Suprapubic skin (tissue), 4 donors: ENCODE data around the gene PTBP1.

Source experiments
- EP300 ChIP-seq: sonication (generic); formaldehyde crosslinking; IDR thresholded peaks from one replicate; pipeline ENCODE4 v1.6.1; 2017; ENCODE audit warnings: antibody characterized with exemption
- POLR2AphosphoS5 ChIP-seq, 3 donors: sonication (generic); formaldehyde crosslinking; IDR thresholded peaks; one replicate each; pipeline ENCODE4 v1.6.1; 2017; ENCODE audit warnings: antibody characterized with exemption in 3 of 3
- TF ChIP-seq, protein P1 (sequence below), 2 donors: fragments of 200-600 bp in 1 of 2; fragments of 450-650 bp in 1 of 2; sonication (generic) in 1 of 2; IDR thresholded peaks; one replicate each; pipeline ENCODE4 v1.5.1; 2016 to 2019; ENCODE audit warnings: antibody characterized with exemption in 2 of 2, mild to moderate bottlenecking in 1 of 2, moderate library complexity in 1 of 2

DNA sequence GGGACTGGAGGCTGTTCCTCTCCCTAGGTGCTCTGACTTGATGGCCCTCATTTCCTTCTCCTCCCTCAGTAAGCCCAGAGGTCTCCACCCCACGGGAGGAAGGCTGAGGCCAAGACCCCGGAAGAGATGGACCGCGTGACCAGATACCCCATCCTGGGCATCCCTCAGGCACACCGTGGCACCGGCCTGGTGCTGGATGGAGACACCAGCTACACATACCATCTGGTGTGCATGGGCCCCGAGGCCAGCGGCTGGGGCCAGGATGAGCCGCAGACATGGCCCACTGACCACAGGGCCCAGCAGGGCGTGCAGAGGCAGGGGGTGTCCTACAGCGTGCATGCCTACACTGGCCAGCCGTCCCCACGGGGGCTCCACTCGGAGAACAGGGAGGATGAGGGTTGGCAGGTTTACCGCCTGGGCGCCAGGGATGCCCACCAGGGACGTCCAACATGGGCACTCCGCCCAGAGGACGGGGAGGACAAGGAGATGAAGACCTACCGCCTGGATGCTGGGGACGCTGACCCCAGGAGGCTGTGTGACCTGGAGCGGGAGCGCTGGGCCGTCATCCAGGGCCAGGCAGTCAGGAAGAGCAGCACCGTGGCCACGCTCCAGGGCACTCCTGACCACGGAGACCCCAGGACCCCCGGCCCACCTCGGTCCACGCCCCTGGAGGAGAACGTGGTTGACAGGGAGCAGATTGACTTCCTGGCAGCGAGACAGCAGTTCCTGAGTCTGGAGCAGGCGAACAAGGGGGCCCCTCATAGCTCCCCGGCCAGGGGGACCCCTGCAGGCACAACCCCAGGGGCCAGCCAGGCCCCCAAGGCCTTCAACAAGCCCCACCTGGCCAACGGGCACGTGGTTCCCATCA, 40.2 kb upstream of the PTBP1 start:
- TF ChIP-seq, protein P1, sequence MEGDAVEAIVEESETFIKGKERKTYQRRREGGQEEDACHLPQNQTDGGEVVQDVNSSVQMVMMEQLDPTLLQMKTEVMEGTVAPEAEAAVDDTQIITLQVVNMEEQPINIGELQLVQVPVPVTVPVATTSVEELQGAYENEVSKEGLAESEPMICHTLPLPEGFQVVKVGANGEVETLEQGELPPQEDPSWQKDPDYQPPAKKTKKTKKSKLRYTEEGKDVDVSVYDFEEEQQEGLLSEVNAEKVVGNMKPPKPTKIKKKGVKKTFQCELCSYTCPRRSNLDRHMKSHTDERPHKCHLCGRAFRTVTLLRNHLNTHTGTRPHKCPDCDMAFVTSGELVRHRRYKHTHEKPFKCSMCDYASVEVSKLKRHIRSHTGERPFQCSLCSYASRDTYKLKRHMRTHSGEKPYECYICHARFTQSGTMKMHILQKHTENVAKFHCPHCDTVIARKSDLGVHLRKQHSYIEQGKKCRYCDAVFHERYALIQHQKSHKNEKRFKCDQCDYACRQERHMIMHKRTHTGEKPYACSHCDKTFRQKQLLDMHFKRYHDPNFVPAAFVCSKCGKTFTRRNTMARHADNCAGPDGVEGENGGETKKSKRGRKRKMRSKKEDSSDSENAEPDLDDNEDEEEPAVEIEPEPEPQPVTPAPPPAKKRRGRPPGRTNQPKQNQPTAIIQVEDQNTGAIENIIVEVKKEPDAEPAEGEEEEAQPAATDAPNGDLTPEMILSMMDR (IDR thresholded peaks at IDR 0.05): no peak
- TF ChIP-seq EP300: no peak
- TF ChIP-seq POLR2AphosphoS5 (IDR thresholded peaks at IDR 0.05): no peak
